ENCODE results near the gene PLCD4.

The PLCD4 gene

GRCh38 chr2:218671654-218672566 lies 64.2 kb downstream of the PLCD4 start, which contains the start of the genes RNF25 and STK36:
RNF25 (minus strand) TSS chr2:218672002; CDS start chr2:218671970, 32 bp downstream.
STK36 (plus strand) TSS chr2:218672086; CDS start chr2:218672830, 744 bp downstream.
- peak; percentile 71 to 72 for DNase-seq

GRCh38 chr2:218679119-218679518 lies 71.4 kb downstream of the PLCD4 start:
- DNase-seq, result no peak

GRCh38 chr2:218680061-218680460 lies 72.4 kb downstream of the PLCD4 start:
- no peak for DNase-seq

Data from activated CD4-positive, alpha-beta T cell treated with anti-CD3 and anti-CD28 coated beads, Interleukin-2, amount 50 U/mL, for 4 hours (primary cell).